GM18526 (cell line): Measurements from ENCODE around the gene COQ9.

Experiments used
- POLR2A ChIP-seq: IDR thresholded peaks from 3 replicates; pipeline ENCODE4 v1.6.1; 2011; ENCODE audit not compliant: insufficient read length; ENCODE audit errors: extremely low read depth

Gene COQ9

DNA sequence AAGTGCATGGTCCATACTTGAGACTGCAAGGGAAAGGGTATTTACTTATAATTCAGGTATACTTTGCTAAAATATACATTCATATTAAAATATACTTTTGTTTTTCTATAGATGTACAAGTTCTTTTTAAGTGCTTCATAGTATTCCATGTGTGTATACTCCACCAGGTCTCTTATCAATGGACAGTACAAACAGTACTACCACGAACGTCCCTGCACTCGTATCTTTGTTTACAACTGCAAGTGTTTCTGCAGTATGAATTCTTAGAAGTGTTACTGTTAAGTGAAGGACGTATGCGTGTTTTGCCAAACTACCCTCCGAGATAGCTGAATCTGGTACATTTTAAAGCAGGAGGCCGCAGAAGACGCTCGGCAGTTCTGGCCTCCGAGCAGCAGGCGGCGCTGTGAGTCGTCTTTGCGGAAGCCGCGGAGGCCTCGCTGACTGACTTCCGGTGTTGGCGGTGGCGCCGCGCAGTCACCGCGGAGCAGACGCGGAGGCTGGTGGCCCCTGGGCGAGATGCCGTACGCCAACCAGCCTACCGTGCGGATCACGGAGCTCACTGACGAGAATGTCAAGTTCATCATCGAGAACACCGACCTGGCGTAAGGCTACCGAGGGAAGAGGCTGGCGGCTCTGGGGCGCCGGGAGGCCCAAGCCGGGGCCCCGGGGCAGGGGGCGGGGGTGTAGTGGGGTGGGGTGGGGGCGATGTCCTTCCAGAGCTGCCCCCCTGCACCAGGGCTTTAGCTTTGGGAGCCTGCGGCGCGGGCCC lies 15.1 kb downstream of the COQ9 start, which contains the start of gene POLR2C:
TSS of gene POLR2C (plus strand) at position 471 of the 769 bp plus-strand sequence. CDS start at position 517, 46 bp downstream.
- peak; percentile 99 for TF ChIP-seq POLR2A

- TF ChIP-seq POLR2A, result no peak
These were observed 15.7 kb downstream of the COQ9 start for GRCh38 chr16:57462978-57463362.

- no peak for TF ChIP-seq POLR2A
These were observed 17.2 kb downstream of the COQ9 start for GRCh38 chr16:57464523-57464922.

- no peak for TF ChIP-seq POLR2A
These were observed 21.1 kb downstream of the COQ9 start for GRCh38 chr16:57468346-57468745.

- no peak for TF ChIP-seq POLR2A
These were observed 21.8 kb downstream of the COQ9 start for GRCh38 chr16:57469046-57469445.

DNA sequence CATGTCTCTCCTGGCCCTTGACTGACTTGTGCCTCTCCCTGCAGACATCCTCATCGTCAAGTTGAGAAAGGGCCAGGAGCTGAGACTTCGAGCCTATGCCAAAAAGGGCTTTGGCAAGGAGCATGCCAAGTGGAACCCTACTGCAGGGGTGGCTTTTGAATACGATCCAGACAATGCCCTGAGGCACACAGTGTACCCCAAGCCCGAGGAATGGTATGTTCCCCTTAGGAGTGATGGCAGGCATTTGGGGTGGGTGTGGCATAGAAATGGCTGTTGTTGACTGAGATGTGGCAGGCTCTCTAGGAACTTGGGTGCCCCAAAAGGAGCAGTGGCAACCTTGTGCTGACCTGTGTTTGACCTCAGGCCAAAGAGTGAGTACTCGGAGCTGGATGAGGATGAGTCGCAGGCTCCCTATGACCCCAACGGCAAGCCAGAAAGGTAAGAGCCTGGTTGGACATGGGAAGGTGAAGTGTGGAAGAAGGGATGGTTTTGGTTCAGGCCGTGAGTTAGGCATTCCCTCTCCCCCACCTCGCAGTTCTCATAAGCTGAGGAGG lies 22.7 kb downstream of the COQ9 start:
- TF ChIP-seq POLR2A, result no peak

DNA sequence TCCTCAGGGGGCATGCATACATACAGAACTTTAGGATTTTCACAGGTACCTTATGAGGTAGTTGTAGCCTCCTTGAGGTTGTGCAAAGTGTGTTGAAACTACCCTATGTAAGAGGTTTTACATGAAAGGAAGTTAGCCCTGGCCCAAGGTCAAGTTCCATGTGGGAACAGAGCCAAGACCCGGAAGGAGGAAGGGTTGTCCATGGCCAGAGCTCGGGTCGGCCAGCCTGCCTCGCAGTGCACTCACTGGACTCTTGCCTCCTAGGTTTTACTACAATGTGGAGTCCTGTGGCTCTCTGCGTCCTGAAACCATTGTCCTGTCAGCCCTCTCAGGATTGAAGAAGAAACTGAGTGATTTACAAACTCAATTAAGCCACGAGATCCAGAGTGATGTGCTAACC lies 23.4 kb downstream of the COQ9 start:
- no peak for TF ChIP-seq POLR2A

DNA sequence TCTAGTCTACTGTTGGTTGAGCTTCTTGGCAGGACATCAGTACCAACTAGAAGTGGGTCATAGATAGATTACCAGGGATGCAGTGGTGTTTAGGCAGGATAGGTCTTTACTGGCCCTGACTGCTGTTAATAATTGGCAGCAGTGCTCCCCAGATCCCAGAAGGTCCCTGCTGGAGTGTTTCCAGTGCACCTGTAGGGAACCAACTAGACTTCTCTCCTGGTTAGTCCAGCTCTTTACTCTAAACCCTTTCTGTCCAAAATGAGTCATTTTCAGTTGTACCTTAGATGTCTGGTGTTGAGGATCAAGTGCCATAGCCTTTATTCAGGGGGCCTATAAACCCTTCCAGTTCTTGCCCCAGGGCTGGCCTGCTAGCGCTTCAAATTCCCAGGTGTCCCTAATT lies 23.9 kb downstream of the COQ9 start:
- TF ChIP-seq POLR2A, result no peak

DNA sequence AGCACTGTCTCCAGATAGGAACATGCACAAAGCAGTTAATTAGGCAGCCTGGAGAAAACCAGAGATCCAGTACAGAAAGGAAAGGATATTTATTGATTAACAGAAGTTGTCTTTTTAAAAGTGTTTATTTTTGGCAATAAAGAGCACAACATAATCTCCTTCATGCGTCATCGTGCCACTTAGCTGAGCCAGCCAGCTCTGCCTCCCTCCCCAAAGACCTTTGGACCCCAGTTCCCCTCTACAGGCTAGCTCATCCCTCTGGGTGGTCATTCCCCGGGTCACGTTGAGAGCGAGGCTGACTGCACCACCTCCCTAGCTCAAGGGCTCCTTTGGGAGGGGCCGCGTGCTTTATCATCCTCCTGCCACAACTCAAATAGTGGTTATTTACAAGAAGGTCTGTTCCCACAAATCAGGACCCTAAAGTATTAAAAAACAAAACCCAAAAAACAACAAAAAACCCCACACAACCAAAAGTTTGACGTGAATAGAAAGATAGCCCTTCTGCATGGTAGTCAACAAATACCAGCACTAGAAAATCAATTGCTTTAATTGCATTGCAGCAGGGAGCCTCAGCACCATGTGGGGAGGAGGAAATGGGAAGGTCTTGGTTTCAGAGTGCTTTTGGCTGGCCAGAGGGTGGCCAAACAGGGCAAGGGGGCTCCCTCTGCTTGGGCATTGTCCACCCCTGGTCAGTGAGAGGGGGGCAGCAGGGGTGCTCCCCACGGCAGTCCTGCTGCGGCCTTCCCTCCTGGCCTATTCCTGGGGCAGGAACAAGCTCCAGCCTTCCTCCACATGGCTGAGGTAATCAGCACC lies 24.8 kb downstream of the COQ9 start:
- no peak for TF ChIP-seq POLR2A

- TF ChIP-seq POLR2A, result no peak
These were observed 25.4 kb downstream of the COQ9 start for GRCh38 chr16:57472665-57473060.

- TF ChIP-seq POLR2A, result no peak
These were observed 26.0 kb downstream of the COQ9 start for GRCh38 chr16:57473176-57473840.

GRCh38 chr16:57473906-57474305 lies 26.6 kb downstream of the COQ9 start:
- no peak for TF ChIP-seq POLR2A

GRCh38 chr16:57474671-57475661 lies 27.7 kb downstream of the COQ9 start:
- no peak for TF ChIP-seq POLR2A

DNA sequence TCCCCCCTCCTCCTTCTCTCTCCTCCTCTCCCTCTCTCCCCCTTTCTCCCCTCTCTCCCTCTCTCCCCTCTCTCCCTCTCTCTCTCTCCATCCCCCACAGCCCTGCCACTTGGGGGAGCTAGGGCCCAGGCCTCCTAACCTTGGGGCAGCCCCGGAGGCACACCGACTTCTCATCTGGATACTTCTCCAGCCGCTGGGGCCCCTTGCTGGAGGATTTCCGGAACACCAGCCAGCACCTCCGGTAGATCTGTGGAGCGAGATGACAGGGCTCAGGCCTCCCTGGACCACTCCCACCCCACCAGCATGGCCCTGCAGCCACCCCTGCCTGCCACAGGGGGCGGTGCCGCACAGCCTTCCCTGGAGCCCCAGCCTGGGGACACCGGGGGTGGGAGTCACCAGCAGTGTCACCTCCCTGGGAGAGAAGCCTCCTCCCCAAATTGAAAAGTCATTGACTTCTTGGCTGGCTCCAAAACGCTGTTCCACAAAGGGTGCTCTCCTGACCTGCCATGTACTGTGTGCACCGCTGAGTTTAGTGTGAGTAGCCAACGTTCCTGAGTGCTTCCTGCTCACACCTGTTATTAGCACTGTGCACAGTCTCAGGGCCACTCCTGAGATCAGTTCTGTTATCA lies 28.5 kb downstream of the COQ9 start:
- TF ChIP-seq POLR2A, result no peak
